Measurements from ENCODE around the gene POFUT2.

- TF ChIP-seq POLR2A (IDR thresholded peaks at IDR 0.05) (no peak), POLR2AphosphoS5 (IDR thresholded peaks at IDR 0.05) (no peak), EP300 (IDR thresholded peaks at IDR 0.05; ENCODE audit: low read depth) (no peak), CTCF (IDR thresholded peaks at IDR 0.05) (no peak)
Observed at GRCh38 chr21:45323487-45324311, 36.0 kb upstream of the POFUT2 start.
